GM19328 (cell line): ENCODE results near the gene CCDC13.

Source experiments
- ATAC-seq: cut with Tn5 transposase; IDR thresholded peaks from one replicate; pipeline ENCODE4 v1.9.1; 2021; ENCODE audit warnings: mild to moderate bottlenecking, moderate library complexity; ENCODE audit not compliant: unreplicated experiment

Gene CCDC13

GRCh38 chr3:42799376-42799775, 26.3 kb upstream of the CCDC13 start:
- no peak for ATAC-seq

- no peak for ATAC-seq
Measured at GRCh38 chr3:42796332-42796885, 23.4 kb upstream of the CCDC13 start.

GRCh38 chr3:42795621-42796181, 22.6 kb upstream of the CCDC13 start:
- no peak for ATAC-seq

DNA sequence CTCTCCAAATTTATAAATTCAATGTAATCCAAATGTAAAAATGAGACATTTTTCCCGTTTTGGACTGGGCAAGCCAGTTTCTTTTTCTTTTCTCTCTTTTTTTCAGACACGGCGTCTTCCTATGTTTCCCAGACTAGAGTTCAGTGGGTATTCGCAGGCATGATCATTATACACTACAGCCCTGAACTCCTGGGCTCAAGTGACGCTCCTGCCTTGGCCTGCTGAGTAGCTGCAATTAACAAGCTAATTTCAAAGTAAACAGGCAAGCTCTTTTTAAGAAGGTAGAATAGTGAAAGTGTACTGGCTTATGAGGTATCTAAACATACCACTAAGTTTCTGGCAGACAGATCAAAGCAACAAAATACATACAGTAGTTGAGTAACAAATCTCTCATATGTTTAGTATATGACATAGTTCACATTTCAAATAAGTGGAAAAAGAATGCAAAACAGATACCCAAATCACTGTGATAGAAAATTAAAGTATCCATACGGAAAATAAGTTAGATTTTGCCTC, 17.7 kb upstream of the CCDC13 start:
- ATAC-seq = no peak

- no peak for ATAC-seq
Measured at GRCh38 chr3:42786631-42787030, 13.6 kb upstream of the CCDC13 start.

DNA sequence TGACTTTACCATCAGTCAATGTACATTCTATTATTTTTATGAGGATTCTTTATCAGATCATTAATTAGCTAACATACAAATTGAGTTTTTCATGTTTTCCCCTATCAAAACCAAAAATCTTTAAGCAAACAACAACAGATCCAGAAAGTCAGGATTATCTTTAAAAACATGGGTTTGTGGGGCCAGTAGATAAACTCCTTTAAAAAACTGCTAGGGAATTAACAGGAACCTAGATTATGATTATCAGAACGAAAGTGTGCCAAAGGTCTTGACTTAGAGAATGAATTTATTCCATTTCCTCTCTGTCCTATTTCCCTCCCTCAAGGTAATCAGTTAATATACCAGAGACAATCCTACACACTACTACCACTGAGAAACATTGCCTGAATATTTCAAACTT, 13.2 kb upstream of the CCDC13 start:
- ATAC-seq = no peak

GRCh38 chr3:42780892-42781700, 8.0 kb upstream of the CCDC13 start:
- ATAC-seq = no peak

DNA sequence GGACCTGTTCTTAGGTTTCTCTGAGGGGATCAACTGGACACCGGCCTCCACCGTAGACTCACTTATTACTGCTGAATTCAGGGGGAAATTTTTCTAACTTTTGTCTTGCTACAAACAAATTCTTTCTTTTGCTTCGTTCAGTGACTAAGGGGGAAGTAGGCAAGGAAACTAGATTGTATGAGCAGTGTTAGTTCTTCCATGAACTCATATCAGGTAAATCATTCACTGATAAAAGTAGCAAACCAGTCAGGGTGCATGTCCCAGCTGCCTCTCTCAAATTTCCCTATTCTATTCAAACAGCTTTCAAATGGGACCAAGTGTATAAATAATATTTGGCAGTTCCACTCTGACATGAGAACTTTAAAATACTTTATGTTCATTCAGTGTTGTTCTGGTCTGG, 7.3 kb upstream of the CCDC13 start:
- no peak for ATAC-seq

DNA sequence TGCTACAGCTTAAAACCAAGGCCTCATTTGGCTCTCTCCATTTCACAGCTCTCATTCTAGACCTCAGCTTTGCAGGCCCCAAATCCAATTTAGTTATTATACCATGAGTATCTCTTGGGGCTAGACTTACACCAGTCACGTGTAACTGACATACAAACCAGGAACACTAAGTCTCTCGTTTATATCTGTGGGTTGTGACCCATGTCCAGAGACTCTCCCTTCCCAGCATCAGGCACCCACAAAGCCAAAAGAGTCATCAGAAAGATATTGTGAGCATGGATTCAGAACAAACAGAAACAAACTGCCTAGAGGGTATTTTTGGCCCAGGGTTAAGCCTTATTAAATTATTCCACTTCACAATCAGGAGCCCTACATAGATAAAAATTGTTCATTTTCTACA, 5.6 kb upstream of the CCDC13 start:
- ATAC-seq = no peak

- ATAC-seq = peak; percentile 14
Measured at GRCh38 chr3:42773409-42773751, 327 bp upstream of the CCDC13 start.

- no peak for ATAC-seq
Measured at GRCh38 chr3:42771271-42771670, 1.8 kb downstream of the CCDC13 start.

DNA sequence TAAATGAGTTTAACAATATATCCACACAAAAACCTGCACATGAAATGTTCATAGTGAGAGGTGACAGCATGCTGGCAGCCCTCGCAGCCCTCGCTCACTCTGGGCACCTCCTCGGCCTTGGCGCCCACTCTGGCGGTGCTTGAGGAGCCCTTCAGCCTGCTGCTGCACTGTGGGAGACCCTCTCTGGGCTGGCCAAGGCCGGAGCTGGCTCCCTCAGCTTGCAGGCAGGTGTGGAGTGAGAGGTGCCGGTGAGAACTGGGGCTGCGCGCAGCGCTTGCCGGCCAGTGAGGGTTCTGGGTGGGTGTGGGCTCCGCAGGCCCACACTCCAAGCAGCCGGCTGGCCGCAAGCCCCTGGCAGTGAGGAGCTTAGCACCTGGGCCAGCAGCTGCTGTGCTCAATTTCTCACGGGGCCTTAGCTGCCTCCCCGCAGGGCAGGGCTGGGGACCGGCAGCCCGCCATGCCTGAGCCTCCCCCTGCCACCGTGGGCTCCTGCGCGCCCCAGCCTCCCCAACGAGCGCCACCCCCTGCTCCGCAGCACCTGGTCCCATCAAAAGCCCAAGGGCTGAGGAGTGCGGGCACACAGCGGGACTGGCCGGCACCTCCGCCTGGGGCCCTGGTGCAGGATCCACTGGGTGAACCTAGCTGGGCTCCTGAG, 3.4 kb downstream of the CCDC13 start:
- ATAC-seq = no peak

DNA sequence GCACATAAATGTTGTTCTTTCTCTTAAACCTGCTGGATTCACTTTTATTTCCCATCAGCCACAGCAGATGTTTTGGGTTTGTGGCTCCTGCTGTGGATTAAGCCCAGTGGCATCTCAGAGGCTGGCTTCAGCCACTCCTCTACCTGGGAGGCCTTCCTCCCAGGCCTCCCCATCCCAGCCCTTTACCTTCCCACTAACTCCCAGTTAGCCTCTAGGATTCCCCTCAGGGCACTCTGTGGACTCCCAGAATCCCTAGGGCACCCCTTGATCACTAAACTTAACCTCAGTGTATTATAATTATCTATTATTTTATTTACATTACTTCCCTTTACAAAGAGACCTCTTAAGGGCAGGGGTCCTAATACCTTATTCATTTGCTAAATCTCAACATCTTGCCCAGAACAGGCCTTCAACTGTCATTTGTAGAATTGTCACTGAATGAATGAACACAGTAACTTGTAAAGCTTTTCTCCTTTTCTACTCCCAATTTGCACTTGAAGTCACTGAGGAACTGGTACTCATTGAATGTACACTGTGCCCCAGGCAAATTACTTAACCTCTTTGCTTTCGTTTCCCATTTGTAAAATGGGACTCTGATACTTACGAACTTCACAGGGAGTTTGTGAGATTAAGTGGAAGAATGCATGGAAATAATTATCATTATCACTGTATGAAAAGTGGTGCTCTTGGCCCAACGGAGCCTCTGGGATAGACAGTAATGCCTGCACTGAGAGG, 8.3 kb downstream of the CCDC13 start:
- no peak for ATAC-seq

GRCh38 chr3:42764115-42764514, 8.9 kb downstream of the CCDC13 start:
- no peak for ATAC-seq

GRCh38 chr3:42763021-42763420, 10.0 kb downstream of the CCDC13 start:
- no peak for ATAC-seq

DNA sequence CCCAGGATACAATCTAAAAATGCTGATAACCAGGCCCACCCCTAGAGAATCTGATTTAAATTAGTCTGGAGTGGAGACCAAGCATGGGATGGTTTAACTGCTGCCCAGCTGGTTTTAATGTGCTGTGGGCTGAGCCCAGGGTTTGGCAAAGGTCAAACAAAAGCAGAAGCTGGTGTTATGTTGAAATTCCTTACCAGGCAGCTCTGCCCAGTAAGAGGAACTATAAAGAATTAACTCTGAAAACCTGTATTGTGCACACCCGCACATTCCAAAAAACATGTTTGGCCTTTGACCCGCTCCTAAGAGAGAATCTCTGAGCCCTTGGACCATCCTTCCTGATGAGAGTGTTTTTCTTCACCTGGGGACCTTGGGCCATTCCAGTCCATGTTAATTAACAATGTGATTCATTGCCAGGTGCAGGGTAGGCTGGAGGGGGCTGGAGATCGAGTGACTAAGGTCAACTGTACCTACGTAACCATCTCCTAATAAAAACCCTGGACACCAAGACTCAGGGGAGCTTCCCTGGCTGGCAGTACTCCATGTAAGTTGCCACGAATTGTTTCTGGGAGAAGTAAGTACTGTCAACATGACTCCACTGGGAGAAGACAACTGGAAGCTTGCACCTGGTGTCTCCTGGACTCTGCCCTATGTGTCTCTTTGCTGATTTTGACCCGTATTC, 10.9 kb downstream of the CCDC13 start:
- no peak for ATAC-seq

DNA sequence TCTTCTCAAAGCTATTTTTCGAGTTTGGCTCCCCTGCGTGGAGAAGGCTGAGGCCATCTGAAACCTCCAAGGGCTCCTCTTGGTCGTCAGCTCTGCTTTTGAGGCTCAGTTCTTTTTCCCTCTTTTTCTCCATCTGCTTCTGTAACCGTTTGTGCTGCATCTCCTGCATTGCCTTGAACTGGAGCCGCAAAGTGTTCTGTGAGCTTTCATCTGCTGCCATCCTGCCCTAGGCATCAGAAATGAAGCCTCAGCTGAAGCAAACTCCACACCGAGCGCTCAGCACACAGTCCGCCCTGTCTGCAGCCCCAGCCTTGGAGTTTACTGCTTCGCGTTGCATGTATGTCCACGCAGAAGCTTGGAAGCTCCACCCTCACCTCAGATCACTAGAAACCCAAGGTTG, 14.9 kb downstream of the CCDC13 start:
- ATAC-seq = no peak

DNA sequence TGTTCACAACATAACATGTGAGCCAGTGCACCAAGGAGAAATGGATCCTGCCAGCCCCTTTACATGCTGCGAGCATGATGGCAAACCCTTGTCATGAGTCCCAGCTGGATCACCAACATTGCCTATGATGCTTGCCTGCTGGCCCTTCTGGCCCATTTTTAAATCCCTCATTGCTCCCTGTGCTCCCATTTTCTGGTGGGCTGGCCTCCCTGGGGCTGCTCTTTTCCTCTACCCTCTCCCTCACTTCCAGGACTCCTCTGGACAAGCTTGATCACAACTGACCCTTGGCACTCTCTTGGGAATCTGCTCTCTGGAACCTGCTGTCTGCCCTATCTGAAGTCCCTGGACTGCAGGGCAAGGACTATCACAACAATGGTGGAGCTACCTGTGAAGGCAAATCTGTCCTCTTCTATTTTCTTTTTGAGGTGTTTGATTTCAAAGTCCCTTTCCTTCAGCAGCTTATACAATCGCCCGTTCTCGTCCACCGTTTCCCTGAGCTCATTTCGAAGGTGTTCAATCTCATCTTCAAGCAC, 16.3 kb downstream of the CCDC13 start:
- ATAC-seq = no peak

DNA sequence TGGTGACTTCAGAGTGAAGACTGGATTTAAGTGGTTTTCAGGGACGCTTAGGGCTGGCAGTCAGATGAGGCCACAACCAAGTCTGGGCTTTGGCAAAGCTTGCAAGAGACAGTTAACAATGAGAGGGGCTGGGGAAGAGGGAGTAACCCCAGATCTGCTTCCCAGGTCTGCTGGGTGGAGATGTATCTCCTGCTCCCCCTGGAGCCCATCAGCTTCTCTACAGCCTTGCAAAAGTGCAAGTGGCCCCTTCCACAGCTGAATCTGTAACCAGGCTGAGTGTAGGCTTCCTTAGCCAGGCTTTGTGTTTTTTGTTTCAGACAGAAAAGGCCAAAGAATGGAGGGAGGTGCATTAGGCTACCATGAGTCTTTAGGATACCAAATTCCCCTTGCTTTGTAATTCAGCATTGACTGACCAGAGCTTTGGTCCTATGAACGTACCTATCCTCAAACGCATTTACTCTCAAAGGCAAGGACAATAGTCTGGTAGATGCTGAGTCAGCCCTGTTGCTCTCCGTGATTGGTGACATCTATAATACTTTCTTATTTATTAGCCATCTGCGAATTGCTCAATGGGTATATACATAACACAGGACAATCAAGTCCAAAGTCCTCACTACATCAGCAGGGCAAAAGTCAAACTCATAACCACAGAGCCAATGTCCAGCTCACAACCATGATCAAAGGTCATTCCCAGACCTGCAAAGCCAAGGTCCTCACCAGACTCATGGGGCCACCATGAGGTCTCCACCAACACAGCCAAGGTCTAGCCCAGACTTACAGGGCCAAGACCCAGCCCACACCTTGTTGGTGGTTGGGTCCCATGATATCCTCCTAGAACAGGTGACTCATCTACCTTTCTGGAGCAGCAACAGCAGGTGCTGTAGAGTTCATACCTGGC, 17.1 kb downstream of the CCDC13 start:
- ATAC-seq = no peak
